Hypothalamus (tissue), 51 donors: ENCODE data around the gene SPATA46.

Experiments used
- DNase-seq, 51 donors: peaks; one replicate each; lab custom pipeline; 2025; lab: John Stamatoyannopoulos, UW

Gene SPATA46

GRCh38 chr1:162391790-162392563 is 15.3 kb upstream of the SPATA46 start:
- peak in 13 of 51 donors; percentile 1 to 41 (median 12) for DNase-seq

GRCh38 chr1:162390396-162391185 is 13.9 kb upstream of the SPATA46 start:
- no peak for DNase-seq

- no peak for DNase-seq
These were observed 13.3 kb upstream of the SPATA46 start for GRCh38 chr1:162389971-162390370.

GRCh38 chr1:162389021-162389818 is 12.6 kb upstream of the SPATA46 start:
- no peak for DNase-seq

GRCh38 chr1:162388615-162389014 is 12.0 kb upstream of the SPATA46 start:
- DNase-seq, result no peak

GRCh38 chr1:162388083-162388594 is 11.5 kb upstream of the SPATA46 start:
- no peak for DNase-seq

GRCh38 chr1:162387226-162388082 is 10.8 kb upstream of the SPATA46 start:
- DNase-seq, result no peak

GRCh38 chr1:162386292-162387225 is 9.9 kb upstream of the SPATA46 start:
- DNase-seq, result no peak

GRCh38 chr1:162385702-162386101 is 9.0 kb upstream of the SPATA46 start:
- no peak for DNase-seq

GRCh38 chr1:162385280-162385623 is 8.6 kb upstream of the SPATA46 start:
- DNase-seq, result no peak

GRCh38 chr1:162384601-162385279 is 8.1 kb upstream of the SPATA46 start:
- DNase-seq, result no peak

GRCh38 chr1:162384116-162384515 is 7.5 kb upstream of the SPATA46 start:
- no peak for DNase-seq

- no peak for DNase-seq
These were observed 6.9 kb upstream of the SPATA46 start for GRCh38 chr1:162383516-162383915.

- no peak for DNase-seq
These were observed 6.4 kb upstream of the SPATA46 start for GRCh38 chr1:162383091-162383490.

GRCh38 chr1:162381941-162382750 is 5.5 kb upstream of the SPATA46 start:
- no peak for DNase-seq

GRCh38 chr1:162381383-162381782 is 4.7 kb upstream of the SPATA46 start, which contains the start of gene C1orf226:
C1orf226 (plus strand) TSS chr1:162381728; CDS start chr1:162381902, 174 bp downstream.
- no peak for DNase-seq
